Non-pigmented ciliary epithelial cell (primary cell): ENCODE measurements around the gene SMAD4.
"Not testable (repeated sequence)": the region's sequence is repeated elsewhere in the genome, so short reads cannot be mapped to it uniquely, and the experiment has no call there.

Source experiments
- DNase-seq: peaks from one replicate; pipeline ENCODE4 v3.0.0-alpha.2; 2010; ENCODE audit warnings: low read depth

SMAD4 gene

GRCh38 chr18:51070545-51070944 lies 40.5 kb downstream of the SMAD4 start:
- peak; percentile 83 for DNase-seq

GRCh38 chr18:51072586-51073313 lies 42.7 kb downstream of the SMAD4 start:
- no peak for DNase-seq

- DNase-seq: no peak
These were observed 44.6 kb downstream of the SMAD4 start for GRCh38 chr18:51074605-51075004.

GRCh38 chr18:51076503-51076902 lies 46.5 kb downstream of the SMAD4 start:
- no peak for DNase-seq

GRCh38 chr18:51077217-51077616 lies 47.2 kb downstream of the SMAD4 start:
- DNase-seq: peak; percentile 64

- no peak for DNase-seq
These were observed 48.0 kb downstream of the SMAD4 start for GRCh38 chr18:51078026-51078425.

GRCh38 chr18:51082571-51083267 lies 52.7 kb downstream of the SMAD4 start:
- peak; percentile 27 for DNase-seq

- DNase-seq: no peak
These were observed 53.4 kb downstream of the SMAD4 start for GRCh38 chr18:51083398-51083797.

- no peak for DNase-seq
These were observed 58.4 kb downstream of the SMAD4 start for GRCh38 chr18:51088410-51088809.

- no peak for DNase-seq
These were observed 59.7 kb downstream of the SMAD4 start for GRCh38 chr18:51089691-51090090.

GRCh38 chr18:51091270-51091669 lies 61.3 kb downstream of the SMAD4 start:
- no peak for DNase-seq

- no peak for DNase-seq
These were observed 62.1 kb downstream of the SMAD4 start for GRCh38 chr18:51092117-51092516.

- not testable (repeated sequence) for DNase-seq
These were observed 63.0 kb downstream of the SMAD4 start for GRCh38 chr18:51092967-51093366.

GRCh38 chr18:51097021-51097822 lies 67.2 kb downstream of the SMAD4 start:
- DNase-seq: no peak

GRCh38 chr18:51098082-51098481 lies 68.1 kb downstream of the SMAD4 start:
- no peak for DNase-seq

- DNase-seq: no peak
These were observed 68.5 kb downstream of the SMAD4 start for GRCh38 chr18:51098513-51098912.

GRCh38 chr18:51100385-51101120 lies 70.5 kb downstream of the SMAD4 start:
- no peak for DNase-seq

- no peak for DNase-seq
These were observed 77.1 kb downstream of the SMAD4 start for GRCh38 chr18:51107082-51107481.

- DNase-seq: no peak
These were observed 77.7 kb downstream of the SMAD4 start for GRCh38 chr18:51107598-51108305.

- DNase-seq: no peak
These were observed 78.3 kb downstream of the SMAD4 start for GRCh38 chr18:51108330-51108729.

GRCh38 chr18:51110073-51110797 lies 80.2 kb downstream of the SMAD4 start:
- no peak for DNase-seq
